Right lobe of liver (tissue), 6 donors: ENCODE results near the gene PRAC1. TPM values are rescaled to one million over a fixed set of nuclear protein-coding genes. Genes with fewer than 3 reads are reported as not detected.

Source experiments
- ATAC-seq, 4 donors: fragments of 200-7000 bp; cut with Tn5 transposase; one replicate each; pipeline ENCODE4 v1.9.1; 2020; ENCODE audit warnings: mild to moderate bottlenecking in 4 of 4, moderate library complexity in 4 of 4
- DNase-seq, 3 donors: peaks; one replicate each; pipeline ENCODE4 v3.0.0-alpha.2; 2020
- H3K27ac ChIP-seq, 3 donors: fragments of 200-600 bp; one replicate each; pipeline ENCODE4 v1.8.0; 2022
- H3K27me3 ChIP-seq, 2 donors: fragments of 200-600 bp; one replicate each; pipeline ENCODE4 v1.8.0; 2022
- H3K36me3 ChIP-seq, 4 donors: fragments of 200-600 bp; sonication (generic) in 1 of 4; one replicate each; pipeline versions ENCODE4 v1.5.1 to v1.8.0; 2017 to 2022; ENCODE audit warnings: control low read depth in 1 of 4
- H3K4me1 ChIP-seq, 4 donors: fragments of 200-600 bp; sonication (generic) in 1 of 4; one replicate each; pipeline versions ENCODE4 v1.5.1 to v1.8.0; 2017 to 2022; ENCODE audit warnings: control low read depth in 1 of 4
- H3K4me3 ChIP-seq, 3 donors: fragments of 200-600 bp; one replicate each; pipeline ENCODE4 v1.8.0; 2022
- H3K9me3 ChIP-seq, 4 donors: fragments of 200-600 bp; sonication (generic) in 1 of 4; one replicate each; pipeline versions ENCODE4 v1.5.1 to v1.8.0; 2017 to 2022; ENCODE audit warnings: control low read depth in 1 of 4
- CTCF ChIP-seq, 4 donors: fragments of 200-600 bp in 3 of 4; fragments of 450-650 bp in 1 of 4; IDR thresholded peaks; one replicate each; pipeline versions ENCODE4 v1.5.1 to v1.8.0; 2016 to 2022; ENCODE audit warnings: antibody characterized with exemption in 4 of 4, mild to moderate bottlenecking in 2 of 4
- POLR2A ChIP-seq: fragments of 450-650 bp; IDR thresholded peaks from one replicate; pipeline ENCODE4 v1.6.1; 2017; ENCODE audit warnings: antibody characterized with exemption, mild to moderate bottlenecking
- WGBS: methylation state at CpG from one replicate; pipeline ENCODE4 v1.1.6; 2018; ENCODE audit warnings: low coverage, low lambda C conversion rate; ENCODE audit not compliant: insufficient coverage; ENCODE audit errors: missing lambda C conversion rate; 5-methylcytosine and 5-hydroxymethylcytosine counted together
- intact Hi-C, 2 donors: fragments of 100-400 bp; cut with DNase I; formaldehyde crosslinking; loops; one replicate each; pipeline versions ENCODE4 v1.11.2 to v1.14.1; 2022
- total RNA-seq, 6 experiments: library from RNA; depleted of rRNA in 2 of 6; stranded (reverse); fragments of >200 nt in 2 of 6; fragmentation: NEBNext Ultra II Directional in 3 of 6; extraction: Animal tissue kit (Norgen Biotek cat#: 25700) in 3 of 6; gene quantifications; one replicate each; pipeline versions ENCODE4 v1.1.0 to v1.2.4, GENCODE V29; 2016 to 2023
- donor health status: DM: no; HTN: yes; CAD: no.
- donor health status: DM: no; HTN: no; CAD: no.
- donor health status: DM: no; HTN: no; CAD: no.
- donor health status: DM: no; HTN: yes; CAD: no.
- donor health status: DM: no; HTN: yes; CAD: no.

The PRAC1 gene
- total RNA-seq, 6 experiments from 2014 or later, result not detected

GRCh38 chr17:48730240-48730550, 7.9 kb upstream of the PRAC1 start:
- Histone ChIP-seq H3K9me3 (no peaks in the 10 kb centered on the region), H3K4me1 (no peaks in the 10 kb centered on the region), H3K27ac (no peak overlapping the region), H3K27me3 (peaks cover 12 to 76% of the 10 kb centered on the region in 2 donors), H3K4me3 (no peak overlapping the region), H3K36me3 (no peaks in the 10 kb centered on the region)
- WGBS, result 36% methylated on average over 3 of the region's 3 CpGs
- intact Hi-C loops, result loop anchor here in 1 of 2 donors (10.0 kb wide), 1 partner anchor 55 kb away; no protein-coding TSS in a partner anchor
- TF ChIP-seq CTCF (IDR thresholded peaks at IDR 0.05) (no peak), POLR2A (no peak)
- no peak for ATAC-seq
- DNase-seq, result no peak

GRCh38 chr17:48729335-48730239, 7.3 kb upstream of the PRAC1 start:
- H3K27ac ChIP-seq, result no peak overlapping the region
- no peaks in the 10 kb centered on the region for H3K36me3 ChIP-seq
- intact Hi-C loops, result loop anchor here (10.0 kb wide), 1 partner anchor 55 kb away; no protein-coding TSS in a partner anchor
- no peak overlapping the region for H3K4me3 ChIP-seq
- DNase-seq (no peak), ATAC-seq (no peak)
- H3K27me3 ChIP-seq, result peaks cover 12 to 80% of the 10 kb centered on the region in 2 donors
- 10% methylated on average over 11 of the region's 19 CpGs for WGBS
- no peak for TF ChIP-seq POLR2A
- no peak for TF ChIP-seq CTCF (IDR thresholded peaks at IDR 0.05)
- peaks cover 0 to 4% (median 0%) of the 10 kb centered on the region in 4 donors for H3K4me1 ChIP-seq
- H3K9me3 ChIP-seq, result no peaks in the 10 kb centered on the region

- intact Hi-C loops, result loop anchor here in 1 of 2 donors (10.0 kb wide), 1 partner anchor 56 kb away; no protein-coding TSS in a partner anchor
- TF ChIP-seq CTCF (IDR thresholded peaks at IDR 0.05), result no peak
- no peak for TF ChIP-seq POLR2A
- Histone ChIP-seq H3K27ac (no peak within 1 kb of the TSS), H3K9me3 (no peaks in the 10 kb centered on the region), H3K4me1 (peaks cover 0 to 9% (median 0%) of the 10 kb centered on the region in 4 donors), H3K27me3 (peaks cover 14 to 79% of the 10 kb centered on the region in 2 donors), H3K36me3 (no peaks in the 10 kb centered on the region), H3K4me3 (no peak within 1 kb of the TSS)
- no peak for ATAC-seq
- 3% methylated on average over 27 of the region's 55 CpGs for WGBS
- no peak for DNase-seq
Measured at GRCh38 chr17:48728232-48729231, 6.2 kb upstream of the PRAC1 start, which contains the start of gene HOXB13. Gene HOXB13 (minus strand): TSS chr17:48728750. CDS start chr17:48728593, 157 bp downstream.

- H3K4me3 ChIP-seq, result no peak overlapping the region
- WGBS, result 30% methylated on average over 7 of the region's 9 CpGs
- no peak for DNase-seq
- no peak overlapping the region for H3K27ac ChIP-seq
- TF ChIP-seq CTCF (IDR thresholded peaks at IDR 0.05), result no peak
- no peak for TF ChIP-seq POLR2A
- intact Hi-C loops, result loop anchor here in 1 of 2 donors (10.0 kb wide), 1 partner anchor 57 kb away; no protein-coding TSS in a partner anchor
- H3K4me1 ChIP-seq, result peaks cover 0 to 9% (median 0%) of the 10 kb centered on the region in 4 donors
- no peaks in the 10 kb centered on the region for H3K36me3 ChIP-seq
- peaks cover 9 to 78% of the 10 kb centered on the region in 2 donors for H3K27me3 ChIP-seq
- H3K9me3 ChIP-seq, result no peaks in the 10 kb centered on the region
- no peak for ATAC-seq
Measured at GRCh38 chr17:48727415-48728175, 5.3 kb upstream of the PRAC1 start.
